Stimulated activated memory B cell treated with anti-CD40 and anti-IgM and Interleukin-4, amounts not matched to agents 10 μg/mL and 1 μg/mL and 100 μg/mL, for 72 hours (primary cell): Measurements from ENCODE around the gene CEACAM16.

Experiments used
- ATAC-seq: fragments of 150-1000 bp; cut with Tn5 transposase; 2 replicates; pipeline ENCODE4 v1.10.0; 2021
- H3K27ac Mint-ChIP-seq: one replicate; pipeline ENCODE4 v1.8.0; 2022; ENCODE audit warnings: mild to moderate bottlenecking, mixed read lengths
- H3K27me3 Mint-ChIP-seq: one replicate; pipeline ENCODE4 v1.8.0; 2022; ENCODE audit warnings: mixed read lengths
- H3K36me3 Mint-ChIP-seq: one replicate; pipeline ENCODE4 v1.8.0; 2022; ENCODE audit warnings: mixed read lengths
- H3K4me1 Mint-ChIP-seq: one replicate; pipeline ENCODE4 v1.8.0; 2022; ENCODE audit warnings: mixed read lengths
- H3K4me3 Mint-ChIP-seq: one replicate; pipeline ENCODE4 v1.8.0; 2022; ENCODE audit warnings: mild to moderate bottlenecking, moderate library complexity, mixed read lengths
- H3K9me3 Mint-ChIP-seq: one replicate; pipeline ENCODE4 v1.8.0; 2022; ENCODE audit warnings: mixed read lengths

Gene CEACAM16

GRCh38 chr19:44752123-44752815, 53.3 kb downstream of the CEACAM16 start:
- no peaks in the 10 kb centered on the region for H3K9me3 Mint-ChIP-seq
- H3K27me3 Mint-ChIP-seq = no peaks in the 10 kb centered on the region
- peak overlapping the region; percentile 97 for H3K4me3 Mint-ChIP-seq
- ATAC-seq = no peak
- peaks cover 66% of the 10 kb centered on the region for H3K4me1 Mint-ChIP-seq
- H3K36me3 Mint-ChIP-seq = peaks cover 47% of the 10 kb centered on the region
- H3K27ac Mint-ChIP-seq = peak overlapping the region; percentile 84

GRCh38 chr19:44752816-44753625, 54.1 kb downstream of the CEACAM16 start:
- H3K36me3 Mint-ChIP-seq = peaks cover 54% of the 10 kb centered on the region
- H3K4me3 Mint-ChIP-seq = peak overlapping the region; percentile 97
- H3K27me3 Mint-ChIP-seq = no peaks in the 10 kb centered on the region
- H3K27ac Mint-ChIP-seq = peak overlapping the region; percentile 84
- H3K9me3 Mint-ChIP-seq = no peaks in the 10 kb centered on the region
- peak; percentile 89 for ATAC-seq
- peaks cover 59% of the 10 kb centered on the region for H3K4me1 Mint-ChIP-seq

- ATAC-seq = no peak
- peaks cover 59% of the 10 kb centered on the region for H3K36me3 Mint-ChIP-seq
- peak overlapping the region; percentile 97 for H3K4me3 Mint-ChIP-seq
- H3K27me3 Mint-ChIP-seq = no peaks in the 10 kb centered on the region
- peak overlapping the region; percentile 84 for H3K27ac Mint-ChIP-seq
- H3K9me3 Mint-ChIP-seq = no peaks in the 10 kb centered on the region
- H3K4me1 Mint-ChIP-seq = peaks cover 58% of the 10 kb centered on the region
Measured at GRCh38 chr19:44753626-44753931, 54.6 kb downstream of the CEACAM16 start.

GRCh38 chr19:44753932-44754749, 55.2 kb downstream of the CEACAM16 start:
- Mint-ChIP-seq H3K27me3 (no peaks in the 10 kb centered on the region), H3K4me3 (peak overlapping the region; percentile 97), H3K36me3 (peaks cover 65% of the 10 kb centered on the region), H3K9me3 (no peaks in the 10 kb centered on the region), H3K4me1 (peaks cover 57% of the 10 kb centered on the region), H3K27ac (peak overlapping the region; percentile 84)
- peak; percentile 50 for ATAC-seq

- H3K27me3 Mint-ChIP-seq = no peaks in the 10 kb centered on the region
- H3K9me3 Mint-ChIP-seq = no peaks in the 10 kb centered on the region
- H3K36me3 Mint-ChIP-seq = peaks cover 65% of the 10 kb centered on the region
- no peak for ATAC-seq
- peak overlapping the region; percentile 84 for H3K27ac Mint-ChIP-seq
- peak overlapping the region; percentile 97 for H3K4me3 Mint-ChIP-seq
- H3K4me1 Mint-ChIP-seq = peaks cover 55% of the 10 kb centered on the region
Measured at GRCh38 chr19:44754750-44755080, 55.8 kb downstream of the CEACAM16 start.

- no peak for ATAC-seq
- Mint-ChIP-seq H3K27me3 (no peaks in the 10 kb centered on the region), H3K4me1 (peaks cover 54% of the 10 kb centered on the region), H3K27ac (peak overlapping the region; percentile 84), H3K9me3 (no peaks in the 10 kb centered on the region), H3K36me3 (peaks cover 70% of the 10 kb centered on the region), H3K4me3 (peak overlapping the region; percentile 97)
Measured at GRCh38 chr19:44755219-44755618, 56.3 kb downstream of the CEACAM16 start.

GRCh38 chr19:44756089-44756562, 57.2 kb downstream of the CEACAM16 start:
- Mint-ChIP-seq H3K27me3 (no peaks in the 10 kb centered on the region), H3K4me3 (no peak overlapping the region), H3K4me1 (peaks cover 44% of the 10 kb centered on the region), H3K27ac (no peak overlapping the region), H3K9me3 (no peaks in the 10 kb centered on the region), H3K36me3 (peaks cover 67% of the 10 kb centered on the region)
- ATAC-seq = no peak

GRCh38 chr19:44757057-44757734, 58.2 kb downstream of the CEACAM16 start:
- H3K4me1 Mint-ChIP-seq = peaks cover 34% of the 10 kb centered on the region
- no peaks in the 10 kb centered on the region for H3K9me3 Mint-ChIP-seq
- H3K27me3 Mint-ChIP-seq = no peaks in the 10 kb centered on the region
- peaks cover 57% of the 10 kb centered on the region for H3K36me3 Mint-ChIP-seq
- no peak for ATAC-seq
- no peak overlapping the region for H3K27ac Mint-ChIP-seq
- H3K4me3 Mint-ChIP-seq = no peak overlapping the region

- Mint-ChIP-seq H3K27ac (no peak overlapping the region), H3K4me1 (peaks cover 26% of the 10 kb centered on the region), H3K36me3 (peaks cover 51% of the 10 kb centered on the region)
Measured at GRCh38 chr19:44757735-44758505, 59.0 kb downstream of the CEACAM16 start.

GRCh38 chr19:44758596-44758995, 59.6 kb downstream of the CEACAM16 start:
- Mint-ChIP-seq H3K36me3 (peaks cover 51% of the 10 kb centered on the region), H3K9me3 (no peaks in the 10 kb centered on the region), H3K27me3 (no peaks in the 10 kb centered on the region), H3K27ac (no peak overlapping the region), H3K4me3 (no peak overlapping the region), H3K4me1 (peaks cover 25% of the 10 kb centered on the region)
- ATAC-seq = no peak

More at GRCh38 chr19:44757735-44758505, 59.0 kb downstream of the CEACAM16 start:
- H3K9me3 Mint-ChIP-seq = no peaks in the 10 kb centered on the region
- no peaks in the 10 kb centered on the region for H3K27me3 Mint-ChIP-seq
- no peak for ATAC-seq
- no peak overlapping the region for H3K4me3 Mint-ChIP-seq

GRCh38 chr19:44759083-44759804, 60.3 kb downstream of the CEACAM16 start:
- H3K9me3 Mint-ChIP-seq = no peaks in the 10 kb centered on the region
- peaks cover 51% of the 10 kb centered on the region for H3K36me3 Mint-ChIP-seq
- no peak for ATAC-seq
- H3K27ac Mint-ChIP-seq = no peak overlapping the region
- H3K4me3 Mint-ChIP-seq = no peak overlapping the region
- H3K4me1 Mint-ChIP-seq = peaks cover 26% of the 10 kb centered on the region
- H3K27me3 Mint-ChIP-seq = no peaks in the 10 kb centered on the region
